Transverse colon (tissue), 4 donors: ENCODE results near the gene ARMS2. TPM values are rescaled to one million over a fixed set of nuclear protein-coding genes. Genes with fewer than 3 reads are reported as not detected.

Experiments used
- DNase-seq: peaks from one replicate; pipeline ENCODE4 v3.0.0-alpha.2; 2019
- H3K27ac ChIP-seq, 4 donors: fragments of 200-600 bp; sonication (generic); 2 replicates each; pipeline ENCODE4 v1.5.1; 2016 to 2018; ENCODE audit warnings: inconsistent platforms in 4 of 4
- H3K27me3 ChIP-seq: fragments of 200-600 bp; sonication (generic); 2 replicates; pipeline ENCODE4 v1.5.1; 2017; ENCODE audit warnings: inconsistent platforms
- H3K36me3 ChIP-seq, 4 donors: fragments of 200-600 bp; sonication (generic); 2 replicates each; pipeline ENCODE4 v1.5.1; 2017 to 2019; ENCODE audit warnings: inconsistent platforms in 4 of 4
- H3K4me1 ChIP-seq, 4 donors: fragments of 200-600 bp; sonication (generic); 2 replicates each; pipeline ENCODE4 v1.5.1; 2017 to 2020; ENCODE audit warnings: inconsistent platforms in 4 of 4
- H3K4me3 ChIP-seq, 4 donors: fragments of 200-600 bp; sonication (generic); 1 replicate in 1 of 4; 2 replicates in 3 of 4; pipeline versions ENCODE4 v1.5.1 to v1.6.1; 2017 to 2019; ENCODE audit warnings: inconsistent platforms in 4 of 4
- H3K9me3 ChIP-seq, 2 donors: fragments of 200-600 bp; sonication (generic); 2 replicates each; pipeline ENCODE4 v1.5.1; 2017 to 2019; ENCODE audit warnings: inconsistent platforms in 2 of 2
- CTCF ChIP-seq, 5 experiments: fragments of 200-600 bp in 3 of 5; fragments of 450-650 bp in 2 of 5; sonication (generic) in 3 of 5; IDR thresholded peaks; 1 replicate in 2 of 5; 2 replicates in 3 of 5; pipeline ENCODE4 v1.5.1; 2016 to 2017; ENCODE audit warnings: antibody characterized with exemption in 5 of 5, inconsistent platforms in 3 of 5, mild to moderate bottlenecking in 2 of 5, moderate library complexity in 1 of 5
- EP300 ChIP-seq: sonication (generic); formaldehyde crosslinking; IDR thresholded peaks from one replicate; pipeline ENCODE4 v1.6.1; 2017; ENCODE audit warnings: antibody characterized with exemption, low read depth
- POLR2A ChIP-seq: fragments of 450-650 bp; IDR thresholded peaks from one replicate; pipeline ENCODE4 v1.6.1; 2016; ENCODE audit warnings: antibody characterized with exemption, mild to moderate bottlenecking, moderate library complexity
- POLR2AphosphoS5 ChIP-seq, 3 donors: sonication (generic); formaldehyde crosslinking; IDR thresholded peaks; one replicate each; pipeline ENCODE4 v1.6.1; 2016; ENCODE audit warnings: antibody characterized with exemption in 3 of 3
- WGBS, 2 donors: methylation state at CpG; one replicate each; pipeline ENCODE4 v1.1.5; 2018; ENCODE audit warnings: low coverage in 1 of 2; 5-methylcytosine and 5-hydroxymethylcytosine counted together
- in situ Hi-C, 4 donors: fragments of 200-750 bp; cut with MboI; loops; one replicate each; pipeline versions ENCODE4 v1.15.0 to v1.15.1; 2017; ENCODE audit warnings: low sequenced_read_pairs in 3 of 4, low pct_ligation_motif_present in 1 of 4, low pct_unique_long_range_greater_than_20kb in 1 of 4
- intact Hi-C: fragments of 100-400 bp; cut with DNase I; formaldehyde crosslinking; loops from one replicate; pipeline ENCODE4 v1.15.1; 2023; ENCODE audit warnings: low total_unique reads
- total RNA-seq, 4 donors: library from RNA; depleted of rRNA; stranded (reverse); fragments of >200 nt; gene quantifications; one replicate each; pipeline ENCODE4 v1.1.0, GENCODE V29; 2016

ARMS2 gene
- total RNA-seq, 4 donors from 2014 or later: not detected

GRCh38 chr10:122450353-122450990, 4.0 kb upstream of the ARMS2 start:
- no peak overlapping the region for H3K27ac ChIP-seq

GRCh38 chr10:122454071-122454470, 382 bp upstream of the ARMS2 start:
- Histone ChIP-seq H3K27ac (no peak overlapping the region), H3K9me3 (no peaks in the 10 kb centered on the region), H3K27me3 (peaks cover 15% of the 10 kb centered on the region), H3K4me3 (no peak overlapping the region), H3K4me1 (no peaks in the 10 kb centered on the region), H3K36me3 (no peaks in the 10 kb centered on the region)
- intact Hi-C loops (loop anchor here (5.0 kb wide), 1 partner anchor 118 kb away; no protein-coding TSS in a partner anchor), in situ Hi-C loops (no loop called here)
- DNase-seq: no peak
- 88 to 89% methylated on average over 3 of the region's 3 CpGs for WGBS, 2 donors
- TF ChIP-seq POLR2AphosphoS5 (IDR thresholded peaks at IDR 0.05) (no peak), POLR2A (no peak), CTCF (IDR thresholded peaks at IDR 0.05) (no peak), EP300 (no peak)

More at GRCh38 chr10:122450353-122450990, 4.0 kb upstream of the ARMS2 start:
- in situ Hi-C loops: no loop called here
- no peak for DNase-seq
- TF ChIP-seq POLR2AphosphoS5 (IDR thresholded peaks at IDR 0.05) (no peak), CTCF (IDR thresholded peaks at IDR 0.05) (no peak), EP300 (no peak), POLR2A (no peak)
- Histone ChIP-seq H3K4me1 (no peaks in the 10 kb centered on the region), H3K4me3 (no peak overlapping the region), H3K27me3 (no peaks in the 10 kb centered on the region), H3K9me3 (no peaks in the 10 kb centered on the region), H3K36me3 (no peaks in the 10 kb centered on the region)
- 84 to 100% methylated on average over 1 to 14 of the region's 14 CpGs for WGBS, 2 donors
- intact Hi-C loops: loop anchor here (5.0 kb wide), 1 partner anchor 122 kb away; no protein-coding TSS in a partner anchor

GRCh38 chr10:122455376-122456079, 1.1 kb downstream of the ARMS2 start:
- no peak for DNase-seq
- H3K9me3 ChIP-seq: no peaks in the 10 kb centered on the region
- in situ Hi-C loops: no loop called here
- H3K4me3 ChIP-seq: no peak overlapping the region
- peaks cover 29% of the 10 kb centered on the region for H3K27me3 ChIP-seq
- TF ChIP-seq POLR2AphosphoS5 (IDR thresholded peaks at IDR 0.05) (no peak), CTCF (IDR thresholded peaks at IDR 0.05) (no peak), POLR2A (no peak), EP300 (no peak)
- intact Hi-C loops: loop anchor here (5.0 kb wide), 1 partner anchor 47 kb away; no protein-coding TSS in a partner anchor
- WGBS, 2 donors: 85% methylated on average over 7 to 11 of the region's 11 CpGs
- H3K36me3 ChIP-seq: no peaks in the 10 kb centered on the region
- peaks cover 0 to 4% (median 1%) of the 10 kb centered on the region in 4 donors for H3K4me1 ChIP-seq
- no peak overlapping the region for H3K27ac ChIP-seq

GRCh38 chr10:122457934-122458333, 3.5 kb downstream of the ARMS2 start:
- DNase-seq: no peak
- in situ Hi-C loops (no loop called here), intact Hi-C loops (loop anchor here (5.0 kb wide), 1 partner anchor 44 kb away; no protein-coding TSS in a partner anchor)
- Histone ChIP-seq H3K27ac (no peak overlapping the region), H3K4me1 (peaks cover 0 to 21% (median 13%) of the 10 kb centered on the region in 4 donors), H3K27me3 (peaks cover 48% of the 10 kb centered on the region), H3K36me3 (no peaks in the 10 kb centered on the region), H3K9me3 (no peaks in the 10 kb centered on the region), H3K4me3 (no peak overlapping the region)
- TF ChIP-seq EP300 (no peak), POLR2A (no peak), POLR2AphosphoS5 (IDR thresholded peaks at IDR 0.05) (no peak), CTCF (IDR thresholded peaks at IDR 0.05) (no peak)
- 61 to 64% methylated on average over 3 to 5 of the region's 5 CpGs for WGBS, 2 donors
